Raji (cell line): ENCODE measurements around the gene FNDC5.

Experiments used
- POLR2A ChIP-seq: IDR thresholded peaks from 2 replicates; pipeline ENCODE4 v1.6.1; 2011; ENCODE audit warnings: low read depth, low read length, control low read depth; ENCODE audit not compliant: insufficient read depth

The FNDC5 gene

GRCh38 chr1:32889731-32890278, 19.1 kb upstream of the FNDC5 start:
- no peak for TF ChIP-seq POLR2A

GRCh38 chr1:32888677-32889420, 18.1 kb upstream of the FNDC5 start:
- TF ChIP-seq POLR2A: no peak

- TF ChIP-seq POLR2A: no peak
Observed at GRCh38 chr1:32888134-32888533, 17.4 kb upstream of the FNDC5 start.

- no peak for TF ChIP-seq POLR2A
Observed at GRCh38 chr1:32887623-32888022, 16.9 kb upstream of the FNDC5 start.

GRCh38 chr1:32886828-32887414, 16.2 kb upstream of the FNDC5 start:
- no peak for TF ChIP-seq POLR2A

- TF ChIP-seq POLR2A: no peak
Observed at GRCh38 chr1:32886004-32886827, 15.5 kb upstream of the FNDC5 start, which contains the start of gene HPCA. Gene HPCA, plus strand, starts transcription at chr1:32886491. Its CDS starts 2,408 bp downstream, at chr1:32888899.

GRCh38 chr1:32885676-32886003, 14.9 kb upstream of the FNDC5 start:
- TF ChIP-seq POLR2A: no peak

- no peak for TF ChIP-seq POLR2A
Observed at GRCh38 chr1:32884726-32885125, 14.0 kb upstream of the FNDC5 start.

- TF ChIP-seq POLR2A: no peak
Observed at GRCh38 chr1:32884032-32884372, 13.3 kb upstream of the FNDC5 start.

GRCh38 chr1:32883338-32884031, 12.8 kb upstream of the FNDC5 start:
- TF ChIP-seq POLR2A: no peak

GRCh38 chr1:32881871-32882850, 11.4 kb upstream of the FNDC5 start:
- no peak for TF ChIP-seq POLR2A

GRCh38 chr1:32881291-32881690, 10.6 kb upstream of the FNDC5 start:
- TF ChIP-seq POLR2A: no peak

- TF ChIP-seq POLR2A: no peak
Observed at GRCh38 chr1:32878637-32879041, 7.9 kb upstream of the FNDC5 start.

- TF ChIP-seq POLR2A: no peak
Observed at GRCh38 chr1:32878183-32878582, 7.5 kb upstream of the FNDC5 start.
